Ascending aorta (tissue), 2 donors: ENCODE results near the gene CCNT2. TPM values are rescaled to one million over a fixed set of nuclear protein-coding genes. Genes with fewer than 3 reads are reported as not detected.

Experiments
- DNase-seq, 2 donors: peaks; one replicate each; pipeline ENCODE4 v3.0.0-alpha.2; 2019; ENCODE audit warnings: low spot score in 2 of 2
- H3K27ac ChIP-seq, 2 donors: fragments of 200-600 bp; sonication (generic); one replicate each; pipeline ENCODE4 v1.5.1; 2016 to 2017; ENCODE audit warnings: mild to moderate bottlenecking in 1 of 2
- H3K27me3 ChIP-seq: fragments of 200-600 bp; sonication (generic); one replicate; pipeline ENCODE4 v1.5.1; 2017
- H3K36me3 ChIP-seq, 2 donors: fragments of 200-600 bp; sonication (generic); one replicate each; pipeline ENCODE4 v1.5.1; 2016
- H3K4me1 ChIP-seq, 2 donors: fragments of 200-600 bp; sonication (generic); one replicate each; pipeline ENCODE4 v1.5.1; 2016 to 2017; ENCODE audit warnings: mild to moderate bottlenecking in 1 of 2
- H3K4me3 ChIP-seq, 2 donors: fragments of 200-600 bp; sonication (generic); one replicate each; pipeline ENCODE4 v1.5.1; 2016 to 2017; ENCODE audit warnings: mild to moderate bottlenecking in 1 of 2
- H3K9me3 ChIP-seq, 2 donors: fragments of 200-600 bp; sonication (generic); one replicate each; pipeline ENCODE4 v1.5.1; 2016
- CTCF ChIP-seq, 3 experiments: fragments of 200-600 bp in 2 of 3; fragments of 450-650 bp in 1 of 3; sonication (generic) in 2 of 3; IDR thresholded peaks; one replicate each; pipeline ENCODE4 v1.5.1; 2016 to 2019; ENCODE audit warnings: antibody characterized with exemption in 3 of 3, mild to moderate bottlenecking in 1 of 3, moderate library complexity in 1 of 3
- intact Hi-C: fragments of 100-400 bp; cut with DNase I; formaldehyde crosslinking; loops from one replicate; pipeline ENCODE4 v1.15.1; 2023
- total RNA-seq: library from RNA; depleted of rRNA; stranded (reverse); fragments of >200 nt; gene quantifications from one replicate; pipeline ENCODE4 v1.1.0, GENCODE V29; 2016

The CCNT2 gene
- total RNA-seq, 1 donor from 2014 or later, result 14.2 TPM

- intact Hi-C loops, result no loop called here
- no peaks in the 10 kb centered on the region for H3K27me3 ChIP-seq
- H3K4me3 ChIP-seq, result no peak overlapping the region
- TF ChIP-seq CTCF (IDR thresholded peaks at IDR 0.05), result no peak
- H3K27ac ChIP-seq, result no peak overlapping the region
- no peaks in the 10 kb centered on the region for H3K36me3 ChIP-seq
- no peak for DNase-seq
- no peaks in the 10 kb centered on the region for H3K4me1 ChIP-seq
- no peaks in the 10 kb centered on the region for H3K9me3 ChIP-seq
Observed at GRCh38 chr2:134883552-134884293, 34.9 kb upstream of the CCNT2 start.

GRCh38 chr2:134884435-134884834 is 34.2 kb upstream of the CCNT2 start:
- DNase-seq, result no peak
- TF ChIP-seq CTCF (IDR thresholded peaks at IDR 0.05), result no peak
- Histone ChIP-seq H3K27me3 (no peaks in the 10 kb centered on the region), H3K9me3 (no peaks in the 10 kb centered on the region), H3K4me3 (no peak overlapping the region), H3K36me3 (no peaks in the 10 kb centered on the region), H3K4me1 (no peaks in the 10 kb centered on the region), H3K27ac (no peak overlapping the region)
- intact Hi-C loops, result no loop called here

GRCh38 chr2:134892282-134893035 is 26.2 kb upstream of the CCNT2 start:
- TF ChIP-seq CTCF (IDR thresholded peaks at IDR 0.05), result no peak
- no peaks in the 10 kb centered on the region for H3K9me3 ChIP-seq
- no peaks in the 10 kb centered on the region for H3K36me3 ChIP-seq
- no peaks in the 10 kb centered on the region for H3K4me1 ChIP-seq
- intact Hi-C loops, result no loop called here
- H3K4me3 ChIP-seq, result no peak overlapping the region
- no peak overlapping the region for H3K27ac ChIP-seq
- no peak for DNase-seq
- H3K27me3 ChIP-seq, result no peaks in the 10 kb centered on the region

- peak in 1 of 3 experiments; percentile 46 for TF ChIP-seq CTCF (IDR thresholded peaks at IDR 0.05)
- intact Hi-C loops, result no loop called here
- no peak overlapping the region for H3K4me3 ChIP-seq
- H3K9me3 ChIP-seq, result no peaks in the 10 kb centered on the region
- H3K36me3 ChIP-seq, result no peaks in the 10 kb centered on the region
- no peak for DNase-seq
- H3K27ac ChIP-seq, result no peak overlapping the region
- no peaks in the 10 kb centered on the region for H3K4me1 ChIP-seq
- H3K27me3 ChIP-seq, result no peaks in the 10 kb centered on the region
Observed at GRCh38 chr2:134897932-134898331, 20.7 kb upstream of the CCNT2 start.

GRCh38 chr2:134899204-134899603 is 19.4 kb upstream of the CCNT2 start:
- no peak overlapping the region for H3K4me3 ChIP-seq
- no peak overlapping the region for H3K27ac ChIP-seq
- no peaks in the 10 kb centered on the region for H3K27me3 ChIP-seq
- no peaks in the 10 kb centered on the region for H3K9me3 ChIP-seq
- no peaks in the 10 kb centered on the region for H3K4me1 ChIP-seq
- no peak for TF ChIP-seq CTCF (IDR thresholded peaks at IDR 0.05)
- intact Hi-C loops, result no loop called here
- no peaks in the 10 kb centered on the region for H3K36me3 ChIP-seq
- no peak for DNase-seq
